Ovary (tissue), 3 donors: ENCODE measurements around the gene ACTL10.

Experiments used
- POLR2A ChIP-seq: fragments of 450-650 bp; IDR thresholded peaks from one replicate; pipeline ENCODE4 v1.6.1; 2017; ENCODE audit warnings: antibody characterized with exemption, mild to moderate bottlenecking, moderate library complexity
- TF ChIP-seq, protein P1 (sequence below), 3 donors: fragments of 450-650 bp in 2 of 3; fragments of 200-600 bp in 1 of 3; IDR thresholded peaks; one replicate each; pipeline versions ENCODE4 v1.5.1 to v1.8.0; 2016 to 2022; ENCODE audit warnings: antibody characterized with exemption in 3 of 3, mild to moderate bottlenecking in 1 of 3
- donor health status: DM: no; HTN: no; CAD: no.

DNA sequence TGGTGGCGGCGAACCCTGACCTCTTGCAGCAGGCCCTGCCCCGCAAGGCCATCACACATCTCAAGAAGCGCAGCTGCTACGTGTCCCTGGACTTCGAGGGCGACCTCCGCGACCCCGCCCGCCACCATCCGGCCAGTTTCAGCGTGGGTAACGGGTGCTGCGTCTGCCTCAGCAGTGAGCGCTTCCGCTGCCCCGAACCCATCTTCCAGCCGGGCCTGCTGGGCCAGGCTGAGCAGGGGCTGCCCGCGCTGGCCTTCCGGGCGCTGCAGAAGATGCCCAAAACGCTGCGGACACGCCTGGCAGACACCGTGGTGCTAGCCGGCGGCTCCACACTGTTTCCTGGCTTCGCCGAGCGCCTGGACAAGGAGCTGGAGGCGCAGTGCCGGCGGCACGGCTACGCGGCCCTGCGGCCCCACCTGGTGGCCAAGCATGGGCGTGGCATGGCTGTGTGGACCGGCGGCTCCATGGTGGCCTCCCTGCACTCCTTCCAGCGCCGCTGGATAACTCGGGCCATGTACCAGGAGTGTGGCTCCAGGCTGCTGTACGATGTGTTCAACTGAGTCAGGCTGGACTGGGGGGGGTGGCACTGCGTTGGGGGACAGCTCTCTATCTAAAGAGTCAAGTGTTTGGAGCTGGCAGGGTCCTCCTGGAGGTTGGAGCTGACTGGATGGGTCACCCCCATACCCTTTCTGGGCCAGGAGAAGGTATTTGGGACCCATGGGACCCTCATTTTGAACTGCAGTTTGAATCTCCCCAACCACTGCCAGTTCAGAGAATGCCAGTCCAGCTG, 1.1 kb downstream of the ACTL10 start:
- TF ChIP-seq, protein P1, sequence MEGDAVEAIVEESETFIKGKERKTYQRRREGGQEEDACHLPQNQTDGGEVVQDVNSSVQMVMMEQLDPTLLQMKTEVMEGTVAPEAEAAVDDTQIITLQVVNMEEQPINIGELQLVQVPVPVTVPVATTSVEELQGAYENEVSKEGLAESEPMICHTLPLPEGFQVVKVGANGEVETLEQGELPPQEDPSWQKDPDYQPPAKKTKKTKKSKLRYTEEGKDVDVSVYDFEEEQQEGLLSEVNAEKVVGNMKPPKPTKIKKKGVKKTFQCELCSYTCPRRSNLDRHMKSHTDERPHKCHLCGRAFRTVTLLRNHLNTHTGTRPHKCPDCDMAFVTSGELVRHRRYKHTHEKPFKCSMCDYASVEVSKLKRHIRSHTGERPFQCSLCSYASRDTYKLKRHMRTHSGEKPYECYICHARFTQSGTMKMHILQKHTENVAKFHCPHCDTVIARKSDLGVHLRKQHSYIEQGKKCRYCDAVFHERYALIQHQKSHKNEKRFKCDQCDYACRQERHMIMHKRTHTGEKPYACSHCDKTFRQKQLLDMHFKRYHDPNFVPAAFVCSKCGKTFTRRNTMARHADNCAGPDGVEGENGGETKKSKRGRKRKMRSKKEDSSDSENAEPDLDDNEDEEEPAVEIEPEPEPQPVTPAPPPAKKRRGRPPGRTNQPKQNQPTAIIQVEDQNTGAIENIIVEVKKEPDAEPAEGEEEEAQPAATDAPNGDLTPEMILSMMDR (IDR thresholded peaks at IDR 0.05) = peak; percentile 83 to 95 (median 93)
- TF ChIP-seq POLR2A = no peak
